K562 (cell line): Measurements from ENCODE around the gene MAGI3. TPM values are rescaled to one million over a fixed set of nuclear protein-coding genes. Genes with fewer than 3 reads are reported as not detected.

Experiments
- ATAC-seq: fragments of 200-7000 bp; cut with Tn5 transposase; 3 replicates; pipeline ENCODE4 v1.9.1; 2020; ENCODE audit warnings: moderate library complexity
- BruUV-seq: library from RNA; stranded (reverse); fragments of 400-500 nt; replicated peaks from 2 replicates; lab custom pipeline; 2021; lab: Mats Ljungman, UMichigan
- CTCF ChIA-PET: fragments of 300-600 bp; formaldehyde crosslinking; extraction: SDS; loops from one replicate; lab custom pipeline; 2021; ENCODE audit warnings: low intra/inter-chr PET ratio; lab: Yijun Ruan, JAX
- POLR2A ChIA-PET: fragments of 300-600, 350-650 bp; sonication (Branson Sonifier 250); formaldehyde crosslinking; extraction: SDS; loops from one replicate; lab custom pipeline; 2021; ENCODE audit warnings: antibody characterized with exemption, inconsistent platforms; lab: Yijun Ruan, JAX
- DNase-seq, 4 experiments: peaks; one replicate each; pipeline versions ENCODE4 v3.0.0 to v3.0.0-alpha.2; 2011 to 2018; ENCODE audit warnings: low spot score in 3 of 4, mixed read lengths in 3 of 4; ENCODE audit errors: extremely low read depth in 1 of 4
- FAIRE-seq: peaks from 2 replicates; lab custom pipeline; 2011; peaks lifted over from hg19 to GRCh38; lab: Jason Lieb, UNC
- H2AFZ ChIP-seq: 2 replicates; pipeline ENCODE4 v1.6.0; 2011; ENCODE audit warnings: low read depth, low read length, control low read depth, inconsistent platforms
- H3K27ac ChIP-seq: fragments of 200-600 bp; 3 replicates; pipeline ENCODE4 v1.8.0; 2011; ENCODE audit warnings: low read depth, mild to moderate bottlenecking, control low read depth, inconsistent platforms, low read length, moderate library complexity, mixed read lengths; ENCODE audit errors: extremely low read depth
- H3K27me3 ChIP-seq, 2 experiments: fragments of 300-600 bp in 1 of 2; 2 replicates in 1 of 2; 3 replicates in 1 of 2; pipeline versions ENCODE4 v1.6.0 to v1.8.0; 2011; ENCODE audit warnings: inconsistent platforms in 2 of 2, low read length in 2 of 2, mild to moderate bottlenecking in 1 of 2, mixed read lengths in 1 of 2, moderate library complexity in 1 of 2; ENCODE audit not compliant: control insufficient read depth in 2 of 2, insufficient read depth in 2 of 2
- H3K36me3 ChIP-seq: fragments of 300-600 bp; 3 replicates; pipeline ENCODE4 v1.8.0; 2011; ENCODE audit warnings: mild to moderate bottlenecking, low read length, inconsistent platforms; ENCODE audit not compliant: control insufficient read depth, insufficient read depth
- H3K4me1 ChIP-seq, 2 experiments: fragments of 200-600 bp in 1 of 2; replicated peaks in 1 of 2; 2 replicates in 1 of 2; 3 replicates in 1 of 2; pipeline versions ENCODE4 v1.5.1 to v1.8.0; 2011; ENCODE audit warnings: inconsistent platforms in 2 of 2, low read length in 2 of 2, mild to moderate bottlenecking in 1 of 2, mixed read lengths in 1 of 2, moderate library complexity in 1 of 2; ENCODE audit not compliant: control insufficient read depth in 2 of 2, insufficient read depth in 2 of 2
- H3K4me2 ChIP-seq: 2 replicates; pipeline ENCODE4 v1.6.1; 2011; ENCODE audit warnings: low read length, control low read depth, inconsistent platforms, mixed read lengths; ENCODE audit not compliant: insufficient read depth
- H3K4me3 ChIP-seq: fragments of 200-600 bp; sonication (generic), shearing (Covaris generic); 2 replicates; pipeline ENCODE4 v1.5.1; 2016; ENCODE audit warnings: control low read depth, inconsistent platforms
- H3K79me2 ChIP-seq: fragments of 200-600 bp; 3 replicates; pipeline ENCODE4 v1.8.0; 2011; ENCODE audit warnings: low read length, inconsistent platforms; ENCODE audit not compliant: control insufficient read depth, insufficient read depth
- H3K9ac ChIP-seq, 2 experiments: 2 replicates each; pipeline versions ENCODE4 v1.6.0 to v1.6.1; 2011; ENCODE audit warnings: low read depth in 2 of 2, low read length in 2 of 2, control low read depth in 1 of 2, inconsistent platforms in 1 of 2, mild to moderate bottlenecking in 1 of 2, mixed read lengths in 1 of 2; ENCODE audit not compliant: insufficient read depth in 1 of 2
- H3K9me1 ChIP-seq: one replicate; pipeline ENCODE4 v1.6.0; 2011; ENCODE audit warnings: inconsistent platforms, mild to moderate bottlenecking, low read length, moderate library complexity; ENCODE audit not compliant: control insufficient read depth, insufficient read depth
- H3K9me3 ChIP-seq: replicated peaks from 2 replicates; pipeline ENCODE4 v1.5.1; 2011; ENCODE audit warnings: low read depth, low read length, inconsistent platforms; ENCODE audit not compliant: control insufficient read depth, insufficient read depth
- H4K20me1 ChIP-seq: replicated peaks from 2 replicates; pipeline ENCODE4 v1.6.1; 2011; ENCODE audit warnings: low read length, inconsistent platforms, mixed read lengths; ENCODE audit not compliant: control insufficient read depth, insufficient read depth
- BCL6 ChIP-seq: fragments of 250-450 bp; sonication (Bioruptor Pico); IDR thresholded peaks from 2 replicates; pipeline ENCODE4 v1.4.0; 2020
- CCNT2 ChIP-seq: IDR thresholded peaks from 2 replicates; pipeline ENCODE4 v1.6.1; 2011; ENCODE audit warnings: borderline replicate concordance, low read depth, mild to moderate bottlenecking, moderate library complexity, mixed read lengths, low read length; ENCODE audit not compliant: insufficient read length; ENCODE audit errors: extremely low read depth
- COPS2 ChIP-seq: fragments of 450-650 bp; conservative IDR thresholded peaks from 2 replicates; pipeline ENCODE4 v1.6.1; 2016; ENCODE audit warnings: mild to moderate bottlenecking, moderate library complexity
- DDX20 ChIP-seq: fragments of 450-650 bp; IDR thresholded peaks from 2 replicates; pipeline ENCODE4 v1.6.1; 2016; ENCODE audit warnings: missing genetic modification characterization, low read depth, mild to moderate bottlenecking, missing compliant biosample characterization, moderate library complexity
- ELF2 ChIP-seq: fragments of 250-450 bp; sonication (Bioruptor Pico); IDR thresholded peaks from 2 replicates; pipeline ENCODE4 v1.5.0; 2021; ENCODE audit warnings: mild to moderate bottlenecking
- ESRRB ChIP-seq: fragments of 250-450 bp; sonication (Bioruptor Pico); IDR thresholded peaks from 2 replicates; pipeline ENCODE4 v1.5.0; 2020; ENCODE audit warnings: mild to moderate bottlenecking, moderate library complexity, borderline replicate concordance
- HMBOX1 ChIP-seq: sonication (generic); IDR thresholded peaks from 2 replicates; pipeline ENCODE4 v1.6.1; 2016
- MTF1 ChIP-seq: fragments of 250-450 bp; sonication (Bioruptor Pico); IDR thresholded peaks from 2 replicates; pipeline ENCODE4 v1.9.0; 2021; ENCODE audit warnings: moderate library complexity, mild to moderate bottlenecking, inconsistent platforms, borderline replicate concordance
- NCOA1 ChIP-seq: fragments of 450-650 bp; IDR thresholded peaks from 2 replicates; pipeline ENCODE4 v1.6.1; 2016; ENCODE audit warnings: low read depth
- PHF21A ChIP-seq: fragments of 450-650 bp; IDR thresholded peaks from 2 replicates; pipeline ENCODE4 v1.6.1; 2017; ENCODE audit warnings: low read depth, borderline replicate concordance
- PPARD ChIP-seq: fragments of 250-450 bp; sonication (Bioruptor Pico); IDR thresholded peaks from 2 replicates; pipeline ENCODE4 v1.8.0; 2022; ENCODE audit warnings: inconsistent platforms, mild to moderate bottlenecking, moderate library complexity
- ZNF175 ChIP-seq: fragments of 200-800 bp; sonication (Bioruptor generic); IDR thresholded peaks from 2 replicates; pipeline ENCODE4 v1.6.1; 2016; ENCODE audit warnings: low read depth, mild to moderate bottlenecking, missing genetic modification characterization, missing compliant biosample characterization
- WGBS: fragments of 100-300 bp; shearing (Covaris generic); methylation state at CpG from one replicate; pipeline ENCODE4 v1.1.6; 2016; ENCODE audit warnings: low coverage, mixed read lengths; ENCODE audit not compliant: insufficient coverage; ENCODE audit errors: missing lambda C conversion rate; 5-methylcytosine and 5-hydroxymethylcytosine counted together
- in situ Hi-C: fragments of 300-500 bp; cut with MboI; formaldehyde crosslinking; loops from 4 replicates; pipeline ENCODE4 v1.15.0; 2018; ENCODE audit warnings: inconsistent platforms, mixed read lengths
- intact Hi-C: fragments of 100-400 bp; cut with micrococcal nuclease; formaldehyde crosslinking; loops from 2 replicates; pipeline ENCODE4 v1.14.2; 2022
- polyA plus RNA-seq, 8 experiments: library from polyadenylated mRNA; depleted of rRNA in 4 of 8; stranded (reverse) in 5 of 8; unstranded in 3 of 8; fragments of >200 nt; fragmentation: Nextera tagmentation in 2 of 8; fragmentation: Illumina TruSeq in 1 of 8; extraction: Ambion mirVana in 2 of 8; extraction: Trizol in 1 of 8; gene quantifications; 2 replicates each; pipeline versions ENCODE4 v1.2.1 to v1.2.3, GENCODE V29; 2011 to 2014; ENCODE audit warnings: inconsistent platforms in 1 of 8, missing spikeins in 1 of 8
- total RNA-seq, 7 experiments: library from RNA; depleted of rRNA in 6 of 7; stranded (reverse); fragments of >200 nt in 6 of 7; fragmentation: Illumina TruSeq in 2 of 7; extraction: Trizol in 2 of 7; gene quantifications; 2 replicates each; pipeline versions ENCODE4 v1.2.1 to v1.2.3, GENCODE V29; 2011 to 2021; ENCODE audit warnings: low replicate concordance in 1 of 7
- TF ChIP-seq, protein P1 (sequence below): sonication (generic); formaldehyde crosslinking; IDR thresholded peaks from 2 replicates; pipeline ENCODE4 v1.8.0; 2022; ENCODE audit warnings: missing genetic modification reagents, mild to moderate bottlenecking, moderate library complexity, borderline replicate concordance

The MAGI3 gene
- total and polyA plus RNA-seq, 9 of the 15 experiments (the other 6 are each of a cell fraction or from before 2014, with no cell fraction given) = 1.0 to 8.6 (median 5.5) TPM

DNA sequence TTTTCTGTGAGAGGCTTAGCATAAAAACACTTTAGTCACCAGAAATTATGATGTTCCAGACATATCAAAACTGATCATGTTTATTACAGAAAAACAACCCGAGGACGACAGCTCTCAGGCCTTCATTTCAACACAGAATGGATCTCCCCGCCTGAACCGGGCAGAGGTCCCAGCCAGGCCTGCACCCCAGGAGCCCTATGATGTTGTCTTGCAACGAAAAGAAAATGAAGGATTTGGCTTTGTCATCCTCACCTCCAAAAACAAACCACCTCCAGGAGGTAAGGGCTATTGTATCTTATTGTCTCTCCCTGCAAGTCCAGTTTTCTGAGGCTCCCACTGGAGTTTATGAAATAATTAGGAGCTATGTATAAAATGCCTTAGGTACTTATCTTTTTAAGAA lies 263.4 kb downstream of the MAGI3 start:
- BruUV-seq = no TSS peak
- Histone ChIP-seq H3K9me3 (no peaks in the 10 kb centered on the region), H3K4me3 (no peak overlapping the region), H3K27ac (no peak overlapping the region), H3K4me2 (no peak overlapping the region), H2AFZ (no peak overlapping the region), H3K9ac (no peak overlapping the region), H3K36me3 (no peaks in the 10 kb centered on the region), H3K27me3 (no peaks in the 10 kb centered on the region), H4K20me1 (no peaks in the 10 kb centered on the region), H3K4me1 (peaks cover 0 to 13% of the 10 kb centered on the region in 2 experiments; a peak in 3 of 5 replicates), H3K9me1 (no peaks in the 10 kb centered on the region), H3K79me2 (no peaks in the 10 kb centered on the region)
- TF ChIP-seq ZNF175 (CRISPR knock-in tag) (no peak), PHF21A (no peak), DDX20 (tag) (no peak), ELF2 (CRISPR knock-in tag) (no peak), CCNT2 (no peak), HMBOX1 (no peak), PPARD (CRISPR knock-in tag) (no peak), MTF1 (CRISPR knock-in tag) (no peak), ESRRB (CRISPR knock-in tag) (no peak), NCOA1 (no peak), COPS2 (no peak), BCL6 (no peak)
- TF ChIP-seq, protein P1, sequence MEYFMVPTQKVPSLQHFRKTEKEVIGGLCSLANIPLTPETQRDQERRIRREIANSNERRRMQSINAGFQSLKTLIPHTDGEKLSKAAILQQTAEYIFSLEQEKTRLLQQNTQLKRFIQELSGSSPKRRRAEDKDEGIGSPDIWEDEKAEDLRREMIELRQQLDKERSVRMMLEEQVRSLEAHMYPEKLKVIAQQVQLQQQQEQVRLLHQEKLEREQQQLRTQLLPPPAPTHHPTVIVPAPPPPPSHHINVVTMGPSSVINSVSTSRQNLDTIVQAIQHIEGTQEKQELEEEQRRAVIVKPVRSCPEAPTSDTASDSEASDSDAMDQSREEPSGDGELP (CRISPR knock-in tag) = no peak
- DNase-seq (no peak), ATAC-seq (no peak), FAIRE-seq (no peak)
- intact Hi-C loops (no loop called here), in situ Hi-C loops (no loop called here)
- POLR2A ChIA-PET = interaction anchor here (0.5 to 0.7 kb wide), 4 partner anchors 197 to 681 kb away, joined by 3 to 5 read pairs (median 4); no protein-coding TSS in a partner anchor
- WGBS = 41% methylated on average over 5 of the region's 5 CpGs
- CTCF ChIA-PET = no interaction called here
